Measurements from ENCODE around the gene SUPV3L1.

GRCh38 chr10:69234447-69234846, 54.4 kb downstream of the SUPV3L1 start:
- TF ChIP-seq CTCF (IDR thresholded peaks at IDR 0.05), result no peak
- no peak for TF ChIP-seq POLR2A (IDR thresholded peaks at IDR 0.05)
